Fibroblast of skin of left biceps (primary cell): ENCODE results near the gene RNF114.
"Not testable (repeated sequence)": the region's sequence is repeated elsewhere in the genome, so short reads cannot be mapped to it uniquely, and the experiment has no call there.

Experiments used
- DNase-seq, 2 experiments: peaks; one replicate each; pipeline ENCODE4 v3.0.0-alpha.2; 2013; ENCODE audit warnings: low read depth in 2 of 2

The RNF114 gene

GRCh38 chr20:49928411-49929141, 7.6 kb upstream of the RNF114 start:
- peak; percentile 53 for DNase-seq

GRCh38 chr20:49929142-49929494, 7.1 kb upstream of the RNF114 start:
- DNase-seq: no peak

- no peak for DNase-seq
These were observed 448 bp upstream of the RNF114 start for GRCh38 chr20:49935746-49936152.

- DNase-seq: no peak
These were observed 1.1 kb downstream of the RNF114 start for GRCh38 chr20:49937027-49937929.

GRCh38 chr20:49938173-49939163, 2.3 kb downstream of the RNF114 start:
- DNase-seq: peak; percentile 43 to 46

GRCh38 chr20:49941456-49941855, 5.3 kb downstream of the RNF114 start:
- no peak for DNase-seq

GRCh38 chr20:49942303-49942702, 6.1 kb downstream of the RNF114 start:
- DNase-seq: no peak

- no peak for DNase-seq
These were observed 6.7 kb downstream of the RNF114 start for GRCh38 chr20:49942942-49943341.

GRCh38 chr20:49945306-49945700, 9.1 kb downstream of the RNF114 start:
- no peak for DNase-seq

- no peak for DNase-seq
These were observed 9.7 kb downstream of the RNF114 start for GRCh38 chr20:49945701-49946477.

GRCh38 chr20:49948178-49948577, 12.0 kb downstream of the RNF114 start:
- DNase-seq: no peak

GRCh38 chr20:49948809-49949507, 12.8 kb downstream of the RNF114 start:
- peak; percentile 79 for DNase-seq

GRCh38 chr20:49951151-49951550, 15.0 kb downstream of the RNF114 start:
- peak; percentile 63 for DNase-seq

- DNase-seq: no peak
These were observed 19.0 kb downstream of the RNF114 start for GRCh38 chr20:49955167-49955566.

- DNase-seq: not testable (repeated sequence)
These were observed 19.7 kb downstream of the RNF114 start for GRCh38 chr20:49955830-49956396.

- no peak for DNase-seq
These were observed 20.5 kb downstream of the RNF114 start for GRCh38 chr20:49956689-49957088.

- DNase-seq: not testable (repeated sequence)
These were observed 21.1 kb downstream of the RNF114 start for GRCh38 chr20:49957089-49957938.

- DNase-seq: no peak
These were observed 25.2 kb downstream of the RNF114 start for GRCh38 chr20:49961413-49961812.
